Measurements from ENCODE around the gene KCNC3. TPM values are rescaled to one million over a fixed set of nuclear protein-coding genes. Genes with fewer than 3 reads are reported as not detected.

The KCNC3 gene
- total and polyA plus RNA-seq, 10 of the 15 experiments (the other 5 are each of a cell fraction or from before 2014, with no cell fraction given), result 0.08 to 3.8 (median 0.44) TPM; not detected in 2

DNA sequence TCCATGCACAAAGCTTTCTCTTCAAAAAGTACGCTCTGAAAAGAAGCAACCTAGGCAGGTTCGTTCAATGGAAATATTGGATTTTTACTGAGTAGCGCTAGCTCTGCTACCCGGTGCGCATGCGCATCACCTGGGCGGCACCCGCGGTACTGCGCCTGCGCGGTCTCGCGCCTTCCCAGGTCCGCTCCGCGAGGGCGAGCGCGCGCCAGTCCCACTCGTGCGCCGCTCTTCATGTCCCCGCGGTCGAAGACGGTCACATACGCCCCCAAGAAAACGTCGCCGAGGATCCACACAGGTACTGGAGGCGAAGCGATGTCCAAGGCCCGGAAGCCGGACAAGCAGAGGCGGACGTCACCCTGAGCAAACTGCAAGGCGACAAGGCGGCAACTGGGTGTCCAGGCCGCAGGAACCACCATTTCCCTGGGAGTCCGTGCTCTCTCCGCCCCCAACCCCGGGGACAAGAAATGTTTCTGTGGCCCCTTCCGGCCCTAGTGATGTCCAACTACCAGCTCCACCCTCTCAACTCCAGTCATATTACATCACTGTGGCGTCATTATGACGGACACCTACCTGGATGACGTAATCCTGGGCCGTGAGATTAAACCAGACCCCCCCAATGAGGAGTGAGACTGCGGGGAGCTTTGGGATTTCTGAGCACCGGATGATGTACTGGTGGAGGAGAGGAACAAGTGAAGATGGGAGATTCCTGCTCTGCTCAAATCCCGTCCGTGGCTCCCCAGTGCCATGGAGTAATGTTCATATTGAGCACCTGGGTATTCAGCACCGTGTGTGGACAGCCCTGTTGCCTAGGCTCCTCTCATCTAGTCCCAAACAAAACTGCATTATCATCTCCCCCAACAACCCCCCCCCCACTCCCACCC, 4.8 kb upstream of the KCNC3 start:
- H4K20me1 ChIP-seq (ENCODE audit: control insufficient read depth, insufficient read depth), result no peaks in the 10 kb centered on the region
- DNase-seq (ENCODE audit: low read depth, low spot score) (no peak), FAIRE-seq (no peak), ATAC-seq (peak; percentile 6)
- ChIA-PET RAD21 (ENCODE audit: unreplicated experiment) (interaction anchor here (0.9 to 2.6 kb wide), 6 partner anchors 9 to 126 kb away, joined by 3 to 20 read pairs (median 9); partner anchors contain the start of gene NR1H2), POLR2A (interaction anchor here (1.0 to 3.1 kb wide), 4 partner anchors 8 to 28 kb away, joined by 3 to 30 read pairs (median 8); no protein-coding TSS in a partner anchor), CTCF (interaction anchor here (1.0 to 2.9 kb wide), 6 partner anchors 8 to 35 kb away, joined by 3 to 11 read pairs (median 6); no protein-coding TSS in a partner anchor), SMC1A (ENCODE audit: uncharacterized antibody, unreplicated experiment) (interaction anchor here (1.2 to 3.7 kb wide), 5 partner anchors 7 to 24 kb away, joined by 3 to 49 read pairs (median 8); no protein-coding TSS in a partner anchor)
- H3K4me2 ChIP-seq (ENCODE audit: control insufficient read depth, insufficient read depth), result peak overlapping the region; percentile 95
- peaks cover 7% of the 10 kb centered on the region for H3K79me2 ChIP-seq (ENCODE audit: control insufficient read depth, insufficient read depth, low read length)
- WGBS (ENCODE audit: insufficient coverage, insufficient replicate concordance, low lambda C conversion rate, missing lambda C conversion rate), result 14% methylated on average over 54 of the region's 54 CpGs
- H2AFZ ChIP-seq (ENCODE audit: control insufficient read depth, low read depth, low read length), result peak overlapping the region; percentile 91
- no TSS peak for BruUV-seq (replicated peaks)
- in situ Hi-C loops (cut with MboI) (loop anchor here (25.0 kb wide), 1 partner anchor 1028 kb away; the partner anchor contains the start of genes CLDND2, ETFB and NKG7), intact Hi-C loops (cut with micrococcal nuclease; ENCODE audit: unreplicated experiment) (no loop called here)
- H3K27me3 ChIP-seq (replicated peaks in 1 of 2; ENCODE audit: control insufficient read depth in 2 of 2, insufficient read depth in 2 of 2, low read length in 1 of 2), result no peaks in the 10 kb centered on the region
- H3K9me3 ChIP-seq (replicated peaks; ENCODE audit: control insufficient read depth, insufficient read depth, low read length), result peaks cover under 1% of the 10 kb centered on the region; the same call in 2 of the 3 replicates
- H3K9ac ChIP-seq (ENCODE audit: control insufficient read depth, insufficient read depth, low read length), result peak overlapping the region; percentile 8; the same call in 1 of the 2 replicates
- peaks cover 9 to 24% of the 10 kb centered on the region in 2 experiments; a peak in 3 of 4 replicates for H3K36me3 ChIP-seq (ENCODE audit: control insufficient read depth in 2 of 2, insufficient read depth in 2 of 2, low read length in 1 of 2)
- peak overlapping the region; percentile 66; the same call in 1 of the 2 replicates for H3K4me3 ChIP-seq
- peaks cover 36% of the 10 kb centered on the region for H3K4me1 ChIP-seq (ENCODE audit: control insufficient read depth, insufficient read depth, low read length)
- peak overlapping the region; percentile 74 for H3K27ac ChIP-seq (ENCODE audit: control insufficient read depth, insufficient read depth)
- TF ChIP-seq ZNF274 (IDR thresholded peaks at IDR 0.05; ENCODE audit: insufficient read depth, insufficient read length) (no peak), CHD1 (IDR thresholded peaks at IDR 0.05; ENCODE audit: low read depth, low read length) (no peak), SPI1 (IDR thresholded peaks at IDR 0.05; ENCODE audit: borderline replicate concordance, insufficient read depth, low read depth, low read length) (no peak), RELA (IDR thresholded peaks at IDR 0.05; ENCODE audit: borderline replicate concordance, partially characterized antibody) (no peak), POLR2A (IDR thresholded peaks at IDR 0.05; ENCODE audit: low read depth, low read length) (peak; percentile 87), ESRRA (IDR thresholded peaks at IDR 0.05; ENCODE audit: low read length) (no peak), EED (IDR thresholded peaks at IDR 0.05; ENCODE audit: low read depth) (no peak), BACH1 (IDR thresholded peaks at IDR 0.05; ENCODE audit: borderline replicate concordance) (peak; percentile 9; the same call in 1 of the 2 replicates), NFYB (IDR thresholded peaks at IDR 0.05; ENCODE audit: insufficient read depth, low read depth, low read length) (no peak), POLR2AphosphoS5 (IDR thresholded peaks at IDR 0.05; ENCODE audit: low read length) (peak; percentile 78), SREBF2 (IDR thresholded peaks at IDR 0.05; ENCODE audit: low read length) (no peak)
- TF ChIP-seq, protein P1, sequence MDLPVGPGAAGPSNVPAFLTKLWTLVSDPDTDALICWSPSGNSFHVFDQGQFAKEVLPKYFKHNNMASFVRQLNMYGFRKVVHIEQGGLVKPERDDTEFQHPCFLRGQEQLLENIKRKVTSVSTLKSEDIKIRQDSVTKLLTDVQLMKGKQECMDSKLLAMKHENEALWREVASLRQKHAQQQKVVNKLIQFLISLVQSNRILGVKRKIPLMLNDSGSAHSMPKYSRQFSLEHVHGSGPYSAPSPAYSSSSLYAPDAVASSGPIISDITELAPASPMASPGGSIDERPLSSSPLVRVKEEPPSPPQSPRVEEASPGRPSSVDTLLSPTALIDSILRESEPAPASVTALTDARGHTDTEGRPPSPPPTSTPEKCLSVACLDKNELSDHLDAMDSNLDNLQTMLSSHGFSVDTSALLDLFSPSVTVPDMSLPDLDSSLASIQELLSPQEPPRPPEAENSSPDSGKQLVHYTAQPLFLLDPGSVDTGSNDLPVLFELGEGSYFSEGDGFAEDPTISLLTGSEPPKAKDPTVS (IDR thresholded peaks at IDR 0.05; ENCODE audit: low read depth, low read length), result no peak
- TF ChIP-seq, protein P2, sequence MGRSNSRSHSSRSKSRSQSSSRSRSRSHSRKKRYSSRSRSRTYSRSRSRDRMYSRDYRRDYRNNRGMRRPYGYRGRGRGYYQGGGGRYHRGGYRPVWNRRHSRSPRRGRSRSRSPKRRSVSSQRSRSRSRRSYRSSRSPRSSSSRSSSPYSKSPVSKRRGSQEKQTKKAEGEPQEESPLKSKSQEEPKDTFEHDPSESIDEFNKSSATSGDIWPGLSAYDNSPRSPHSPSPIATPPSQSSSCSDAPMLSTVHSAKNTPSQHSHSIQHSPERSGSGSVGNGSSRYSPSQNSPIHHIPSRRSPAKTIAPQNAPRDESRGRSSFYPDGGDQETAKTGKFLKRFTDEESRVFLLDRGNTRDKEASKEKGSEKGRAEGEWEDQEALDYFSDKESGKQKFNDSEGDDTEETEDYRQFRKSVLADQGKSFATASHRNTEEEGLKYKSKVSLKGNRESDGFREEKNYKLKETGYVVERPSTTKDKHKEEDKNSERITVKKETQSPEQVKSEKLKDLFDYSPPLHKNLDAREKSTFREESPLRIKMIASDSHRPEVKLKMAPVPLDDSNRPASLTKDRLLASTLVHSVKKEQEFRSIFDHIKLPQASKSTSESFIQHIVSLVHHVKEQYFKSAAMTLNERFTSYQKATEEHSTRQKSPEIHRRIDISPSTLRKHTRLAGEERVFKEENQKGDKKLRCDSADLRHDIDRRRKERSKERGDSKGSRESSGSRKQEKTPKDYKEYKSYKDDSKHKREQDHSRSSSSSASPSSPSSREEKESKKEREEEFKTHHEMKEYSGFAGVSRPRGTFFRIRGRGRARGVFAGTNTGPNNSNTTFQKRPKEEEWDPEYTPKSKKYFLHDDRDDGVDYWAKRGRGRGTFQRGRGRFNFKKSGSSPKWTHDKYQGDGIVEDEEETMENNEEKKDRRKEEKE (IDR thresholded peaks at IDR 0.05), result no peak
- TF ChIP-seq, protein P3, sequence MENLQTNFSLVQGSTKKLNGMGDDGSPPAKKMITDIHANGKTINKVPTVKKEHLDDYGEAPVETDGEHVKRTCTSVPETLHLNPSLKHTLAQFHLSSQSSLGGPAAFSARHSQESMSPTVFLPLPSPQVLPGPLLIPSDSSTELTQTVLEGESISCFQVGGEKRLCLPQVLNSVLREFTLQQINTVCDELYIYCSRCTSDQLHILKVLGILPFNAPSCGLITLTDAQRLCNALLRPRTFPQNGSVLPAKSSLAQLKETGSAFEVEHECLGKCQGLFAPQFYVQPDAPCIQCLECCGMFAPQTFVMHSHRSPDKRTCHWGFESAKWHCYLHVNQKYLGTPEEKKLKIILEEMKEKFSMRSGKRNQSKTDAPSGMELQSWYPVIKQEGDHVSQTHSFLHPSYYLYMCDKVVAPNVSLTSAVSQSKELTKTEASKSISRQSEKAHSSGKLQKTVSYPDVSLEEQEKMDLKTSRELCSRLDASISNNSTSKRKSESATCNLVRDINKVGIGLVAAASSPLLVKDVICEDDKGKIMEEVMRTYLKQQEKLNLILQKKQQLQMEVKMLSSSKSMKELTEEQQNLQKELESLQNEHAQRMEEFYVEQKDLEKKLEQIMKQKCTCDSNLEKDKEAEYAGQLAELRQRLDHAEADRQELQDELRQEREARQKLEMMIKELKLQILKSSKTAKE (IDR thresholded peaks at IDR 0.05; ENCODE audit: low read depth, poor library complexity, severe bottlenecking), result no peak
- TF ChIP-seq, protein P4, sequence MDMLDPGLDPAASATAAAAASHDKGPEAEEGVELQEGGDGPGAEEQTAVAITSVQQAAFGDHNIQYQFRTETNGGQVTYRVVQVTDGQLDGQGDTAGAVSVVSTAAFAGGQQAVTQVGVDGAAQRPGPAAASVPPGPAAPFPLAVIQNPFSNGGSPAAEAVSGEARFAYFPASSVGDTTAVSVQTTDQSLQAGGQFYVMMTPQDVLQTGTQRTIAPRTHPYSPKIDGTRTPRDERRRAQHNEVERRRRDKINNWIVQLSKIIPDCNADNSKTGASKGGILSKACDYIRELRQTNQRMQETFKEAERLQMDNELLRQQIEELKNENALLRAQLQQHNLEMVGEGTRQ (IDR thresholded peaks at IDR 0.05; ENCODE audit: borderline replicate concordance, low read depth, low read length), result no peak
